OCI-LY3 (cell line): Measurements from ENCODE around the gene CACNA1B.

Source experiments
- CTCF ChIP-seq: fragments of 200-600, 300-600 bp; sonication (generic); IDR thresholded peaks from 2 replicates; pipeline ENCODE4 v1.5.1; 2014; ENCODE audit warnings: antibody characterized with exemption, low read length, low read depth
- EZH2phosphoT487 ChIP-seq: fragments of 200-600 bp; shearing (Covaris generic); IDR thresholded peaks from 2 replicates; pipeline ENCODE4 v1.6.1; 2018; ENCODE audit warnings: antibody characterized with exemption, mixed run types, low read depth

GRCh38 chr9:137924169-137924568 is 46.6 kb downstream of the CACNA1B start:
- TF ChIP-seq CTCF (no peak), EZH2phosphoT487 (no peak)
